Spinal cord (tissue), 10 donors: ENCODE measurements around the gene DCAF17. TPM values are rescaled to one million over a fixed set of nuclear protein-coding genes. Genes with fewer than 3 reads are reported as not detected.
A peak's percentile ranks its signal among the peaks of the same experiment; 100 is the strongest.
"Not testable (repeated sequence)": the region's sequence is repeated elsewhere in the genome, so short reads cannot be mapped to it uniquely, and the experiment has no call there.

ENCODE experiments used
- DNase-seq, 6 donors: peaks; one replicate each; pipeline versions ENCODE4 v3.0.0 to v3.0.0-alpha.2; 2013 to 2015; ENCODE audit warnings: low spot score in 6 of 6, low read depth in 4 of 6
- H3K27ac ChIP-seq: one replicate; pipeline ENCODE4 v1.5.1; 2013; ENCODE audit warnings: low read depth, low read length, control low read depth
- H3K27me3 ChIP-seq: one replicate; pipeline ENCODE4 v1.6.1; 2013; ENCODE audit warnings: low read length; ENCODE audit not compliant: control insufficient read depth, insufficient read depth
- H3K36me3 ChIP-seq: one replicate; pipeline ENCODE4 v1.6.1; 2013; ENCODE audit warnings: low read length; ENCODE audit not compliant: control insufficient read depth, insufficient read depth
- H3K4me1 ChIP-seq: one replicate; pipeline ENCODE4 v1.6.1; 2013; ENCODE audit warnings: low read length; ENCODE audit not compliant: control insufficient read depth, insufficient read depth
- H3K4me3 ChIP-seq: one replicate; pipeline ENCODE4 v1.5.1; 2013; ENCODE audit warnings: low read depth, low read length, control low read depth
- H3K9me3 ChIP-seq: one replicate; pipeline ENCODE4 v1.6.1; 2013; ENCODE audit warnings: low read length; ENCODE audit not compliant: control insufficient read depth, insufficient read depth
- WGBS: methylation state at CpG from one replicate; pipeline ENCODE4 v1.1.5; 2013; ENCODE audit warnings: missing lambda C conversion rate; ENCODE audit not compliant: insufficient coverage; 5-methylcytosine and 5-hydroxymethylcytosine counted together
- polyA plus RNA-seq, 2 donors: library from polyadenylated mRNA; unstranded; fragments of 120-200 nt; gene quantifications; one replicate each; pipeline ENCODE4 v1.2.1, GENCODE V29; 2013; ENCODE audit not compliant: insufficient read length in 2 of 2
- total RNA-seq, 2 donors: library from RNA; depleted of rRNA in 1 of 2; stranded (reverse); fragments of 120-200 nt in 1 of 2; fragments of >200 nt in 1 of 2; gene quantifications; one replicate each; pipeline versions ENCODE4 v1.2.3 to v1.2.4, GENCODE V29; 2013 to 2014
- donor health status: healthy.

Gene DCAF17
- total and polyA plus RNA-seq, 4 donors: 19.7 to 55.6 (median 26.8) TPM

DNA sequence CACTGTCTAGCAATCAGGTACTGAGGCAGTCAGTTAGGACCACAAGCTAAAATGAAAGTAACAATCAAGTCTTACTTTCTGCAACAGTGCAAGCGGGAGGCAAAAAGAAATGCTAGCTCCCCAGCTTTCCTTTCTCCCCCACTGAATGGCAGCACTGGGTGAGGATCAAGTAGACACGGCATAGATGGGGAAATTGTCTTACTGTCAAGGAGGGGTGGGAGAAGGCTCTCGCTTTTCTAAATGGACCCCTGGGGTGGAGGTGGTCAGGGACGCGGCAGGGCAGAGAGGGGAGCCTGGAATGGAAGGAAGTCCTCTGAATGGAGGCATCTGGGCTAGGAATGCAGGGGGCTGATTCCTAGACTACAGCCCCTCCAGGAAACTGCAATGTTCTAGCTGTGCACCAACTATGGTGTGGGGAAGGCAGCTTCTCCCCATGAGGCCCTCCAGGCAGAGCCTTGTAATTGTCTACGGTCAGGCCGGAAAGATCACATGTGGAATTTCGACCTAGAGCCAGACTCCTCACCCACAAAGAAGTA, 24.5 kb upstream of the DCAF17 start:
- DNase-seq: no peak
- no peak overlapping the region for H3K27ac ChIP-seq
- H3K27me3 ChIP-seq: no peaks in the 10 kb centered on the region
- peaks cover 3% of the 10 kb centered on the region for H3K4me1 ChIP-seq
- no peaks in the 10 kb centered on the region for H3K36me3 ChIP-seq
- H3K9me3 ChIP-seq: no peaks in the 10 kb centered on the region
- WGBS: 42% methylated on average over 2 of the region's 8 CpGs
- H3K4me3 ChIP-seq: peak overlapping the region; percentile 26

DNA sequence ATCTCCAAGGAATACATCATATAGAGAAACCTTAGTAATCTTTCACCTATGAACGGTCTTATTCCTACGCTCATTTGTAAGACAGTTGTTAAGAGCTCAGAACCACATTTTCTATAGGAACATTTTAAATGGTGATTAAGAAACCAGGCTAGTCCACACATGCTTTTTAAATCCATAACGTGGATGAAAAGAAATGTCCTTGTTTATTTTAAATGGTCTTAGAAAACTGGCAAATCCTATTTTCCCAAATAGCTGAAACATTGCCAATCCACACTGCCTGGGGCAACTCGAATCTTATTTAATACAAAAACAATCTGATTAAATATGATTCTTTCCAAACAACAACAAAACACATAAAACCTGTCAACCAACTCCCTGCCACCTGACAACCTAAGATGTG, 23.9 kb upstream of the DCAF17 start:
- WGBS: no CpG with 5 or more reads among the region's 4 CpGs
- Histone ChIP-seq H3K27ac (no peak overlapping the region), H3K4me3 (no peak overlapping the region), H3K27me3 (no peaks in the 10 kb centered on the region), H3K9me3 (no peaks in the 10 kb centered on the region), H3K4me1 (peaks cover 3% of the 10 kb centered on the region), H3K36me3 (no peaks in the 10 kb centered on the region)
- no peak for DNase-seq

DNA sequence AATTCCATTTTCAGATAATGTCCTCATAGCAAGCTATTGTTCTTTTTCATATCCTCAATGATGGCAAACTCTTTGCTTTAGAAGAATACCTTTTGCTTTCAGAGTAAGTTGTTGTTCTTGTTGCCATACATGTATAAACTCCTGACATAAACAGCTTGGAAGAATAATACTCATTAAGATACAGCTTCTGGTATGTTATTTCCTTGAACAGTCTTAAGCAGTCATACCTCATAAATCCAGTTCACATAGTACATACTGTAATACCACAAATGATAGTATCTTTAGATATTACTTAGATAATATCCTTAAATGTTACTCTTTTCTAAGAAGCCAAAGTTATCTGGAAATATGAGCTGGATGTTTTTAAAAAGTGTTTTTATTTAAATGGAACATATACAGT, 23.4 kb upstream of the DCAF17 start:
- H3K27ac ChIP-seq: no peak overlapping the region
- H3K4me3 ChIP-seq: no peak overlapping the region
- H3K4me1 ChIP-seq: peaks cover 3% of the 10 kb centered on the region
- H3K36me3 ChIP-seq: no peaks in the 10 kb centered on the region
- H3K9me3 ChIP-seq: no peaks in the 10 kb centered on the region
- DNase-seq: no peak
- no peaks in the 10 kb centered on the region for H3K27me3 ChIP-seq

DNA sequence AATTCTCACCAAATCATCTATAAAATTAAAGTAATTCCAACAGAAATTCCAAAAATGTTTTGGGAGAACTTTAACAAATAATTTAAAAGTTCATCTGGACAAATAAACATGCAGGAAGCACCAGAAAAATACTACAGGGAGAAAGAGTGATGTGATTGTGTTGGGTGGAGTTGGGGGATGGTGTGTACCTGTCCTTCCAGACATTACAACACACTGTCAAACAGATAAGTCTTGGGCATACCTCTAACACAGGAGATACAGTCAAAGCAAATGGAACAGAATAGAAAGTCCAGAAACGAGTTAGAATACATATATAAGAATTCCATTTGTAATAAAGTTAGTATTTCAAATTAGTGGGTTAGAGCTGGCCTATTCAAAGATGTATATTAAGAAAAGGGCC, 22.8 kb upstream of the DCAF17 start:
- H3K4me3 ChIP-seq: no peak overlapping the region
- no peaks in the 10 kb centered on the region for H3K27me3 ChIP-seq
- no peak for DNase-seq
- H3K9me3 ChIP-seq: no peaks in the 10 kb centered on the region
- no CpG with 5 or more reads among the region's 1 CpG for WGBS
- no peaks in the 10 kb centered on the region for H3K36me3 ChIP-seq
- H3K27ac ChIP-seq: no peak overlapping the region
- H3K4me1 ChIP-seq: peaks cover 3% of the 10 kb centered on the region

DNA sequence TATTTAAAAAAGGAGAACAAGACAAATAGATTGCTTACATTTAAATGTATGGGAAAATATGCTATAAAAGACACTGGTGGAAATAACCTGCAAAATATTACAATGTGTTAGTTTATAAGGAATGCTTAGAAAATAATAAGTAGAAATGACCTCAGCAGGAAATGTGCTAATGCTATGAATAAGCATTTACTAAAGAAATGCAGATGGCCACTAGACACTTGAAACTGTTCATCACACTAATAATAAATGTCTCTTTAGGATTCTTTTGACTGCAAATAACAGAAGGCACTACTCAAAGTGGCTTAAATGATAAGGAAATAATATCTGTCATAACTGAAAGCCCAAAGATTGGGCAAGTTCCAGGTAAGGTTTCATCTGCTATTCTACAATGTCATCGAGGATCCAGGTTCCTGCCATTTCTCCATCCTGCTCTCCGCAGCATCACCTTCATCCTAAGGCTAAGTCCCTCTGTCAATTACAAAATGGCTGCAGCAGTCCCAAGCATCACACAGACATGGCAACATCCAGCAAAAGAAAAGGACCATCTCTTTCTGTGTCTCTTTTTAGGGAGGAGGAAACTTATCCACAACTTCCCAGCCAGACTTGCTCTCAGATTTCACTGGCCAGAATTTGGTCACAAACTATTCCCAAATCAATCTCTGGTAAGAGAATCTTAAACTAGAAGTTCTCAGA, 22.1 kb upstream of the DCAF17 start:
- DNase-seq: no peak
- 100% methylated on average over 1 of the region's 2 CpGs for WGBS
- no peaks in the 10 kb centered on the region for H3K27me3 ChIP-seq
- H3K36me3 ChIP-seq: no peaks in the 10 kb centered on the region
- H3K4me1 ChIP-seq: peaks cover 3% of the 10 kb centered on the region
- no peak overlapping the region for H3K4me3 ChIP-seq
- no peaks in the 10 kb centered on the region for H3K9me3 ChIP-seq
- no peak overlapping the region for H3K27ac ChIP-seq

DNA sequence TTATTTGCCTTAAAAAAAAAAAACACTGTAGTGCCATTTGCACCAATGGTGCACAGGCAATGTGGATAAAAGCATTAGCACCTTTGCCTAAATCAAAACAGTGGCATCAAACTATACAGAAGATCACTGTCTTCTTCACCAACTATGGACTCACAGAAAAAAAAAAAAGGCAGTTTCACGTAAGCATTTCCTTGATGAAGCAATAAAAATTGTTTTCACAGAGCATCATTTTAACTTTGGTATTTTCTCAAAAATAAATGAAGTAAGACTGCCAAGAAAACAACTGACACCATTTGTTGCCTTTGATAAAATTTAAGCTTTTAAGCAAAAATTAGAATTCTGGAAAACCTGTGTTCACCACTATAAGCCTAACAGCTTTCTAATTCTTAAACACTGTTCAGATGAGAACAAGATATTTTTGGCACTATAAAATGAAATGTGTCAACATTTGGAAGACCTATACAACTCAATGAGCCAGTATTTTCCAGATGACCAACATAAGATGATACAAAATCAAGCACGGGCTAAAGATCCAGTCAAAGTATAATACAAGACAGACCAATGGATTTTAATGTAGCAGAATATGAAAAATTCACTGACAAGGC, 21.4 kb upstream of the DCAF17 start:
- no peaks in the 10 kb centered on the region for H3K36me3 ChIP-seq
- no CpG with 5 or more reads among the region's 2 CpGs for WGBS
- no peak overlapping the region for H3K4me3 ChIP-seq
- H3K4me1 ChIP-seq: peaks cover 3% of the 10 kb centered on the region
- no peaks in the 10 kb centered on the region for H3K9me3 ChIP-seq
- no peak overlapping the region for H3K27ac ChIP-seq
- peak in 1 of 6 donors; percentile 28 for DNase-seq
- no peaks in the 10 kb centered on the region for H3K27me3 ChIP-seq

DNA sequence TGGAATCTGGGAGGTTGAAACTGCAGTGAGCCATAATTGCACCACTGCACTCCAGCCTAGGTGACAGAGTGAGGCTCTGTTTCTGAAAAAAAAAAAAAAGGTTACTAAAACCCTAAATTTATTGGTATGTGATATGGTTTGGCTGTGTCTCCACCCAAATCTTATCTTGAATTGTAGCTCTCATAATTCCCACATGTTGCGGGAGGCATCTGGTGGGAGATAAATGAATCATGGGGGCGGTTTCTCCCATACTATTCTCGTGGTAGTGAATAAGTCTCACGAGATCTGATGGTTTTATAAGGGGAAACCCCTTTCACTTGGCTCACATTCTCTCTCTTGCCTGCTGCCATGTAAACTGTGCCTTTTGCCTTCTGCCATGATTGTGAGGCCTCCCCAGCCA, 19.4 kb upstream of the DCAF17 start:
- not testable (repeated sequence) for H3K4me1 ChIP-seq, H3K27me3 ChIP-seq, H3K27ac ChIP-seq, H3K36me3 ChIP-seq, H3K9me3 ChIP-seq, DNase-seq, H3K4me3 ChIP-seq
- no CpG with 5 or more reads among the region's 4 CpGs for WGBS

DNA sequence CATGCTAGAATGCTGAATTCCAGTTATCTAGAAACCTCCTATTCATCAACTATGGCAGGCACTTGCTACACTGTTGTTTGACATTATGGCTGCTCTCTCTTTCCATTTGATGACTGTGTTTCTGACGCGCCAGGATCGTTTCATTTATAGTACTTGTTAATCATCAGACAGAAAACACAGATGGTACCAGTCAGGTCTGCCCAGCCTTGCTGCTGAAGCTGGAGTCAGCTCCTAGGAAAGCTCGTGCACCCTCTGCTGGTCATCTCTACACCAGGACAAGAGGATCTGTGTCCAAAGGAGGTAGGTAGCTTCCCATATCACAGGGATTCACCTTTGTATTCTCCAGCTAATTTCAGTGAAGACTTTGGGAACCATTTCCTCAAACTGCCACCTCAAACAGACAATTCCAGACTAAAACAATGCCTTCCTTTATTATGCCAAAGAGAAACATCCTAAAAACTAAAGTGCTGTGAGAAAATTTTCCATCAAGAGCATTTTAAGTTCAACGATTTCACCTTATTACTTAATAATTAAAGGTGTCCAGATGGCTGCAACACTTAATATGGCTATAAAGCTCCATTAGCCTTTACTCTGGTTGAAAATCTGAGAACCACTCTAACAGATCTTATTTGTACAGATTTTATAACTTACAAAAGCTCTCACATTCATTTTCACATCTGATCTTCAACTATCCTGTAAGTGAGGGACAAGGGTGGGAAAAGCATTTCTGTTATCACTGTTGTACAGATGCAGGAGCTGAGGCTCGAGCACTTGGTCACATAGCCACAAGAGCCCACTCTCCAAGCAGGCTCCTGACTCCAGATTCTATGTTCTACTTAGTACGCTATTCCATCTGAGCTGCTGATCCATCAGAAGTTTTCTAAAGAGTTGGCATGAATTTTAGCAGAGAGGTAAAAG, 17.8 kb upstream of the DCAF17 start:
- no peak overlapping the region for H3K4me3 ChIP-seq
- 0% methylated on average over 3 of the region's 7 CpGs for WGBS

DNA sequence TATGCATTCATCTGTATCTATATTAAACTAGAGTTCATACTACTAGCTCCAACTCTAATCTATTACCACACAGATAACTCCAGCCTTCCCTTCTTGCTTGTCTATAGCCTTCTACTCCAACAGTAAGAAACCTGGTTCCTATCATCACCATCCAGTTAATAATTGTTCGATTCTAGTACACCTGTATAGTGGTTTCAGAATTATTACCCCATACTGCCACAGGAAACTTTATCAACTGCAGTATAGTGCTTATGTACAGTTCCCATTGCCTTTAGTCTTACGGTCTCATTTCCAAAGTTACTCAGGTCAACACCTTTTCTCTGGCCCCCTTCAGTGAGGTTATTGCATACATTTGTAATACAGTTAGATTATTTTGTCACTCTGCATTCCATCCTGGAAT, 14.7 kb upstream of the DCAF17 start:
- WGBS: 100% methylated on average over 2 of the region's 2 CpGs
- peaks cover 5% of the 10 kb centered on the region for H3K9me3 ChIP-seq
- no peak overlapping the region for H3K4me3 ChIP-seq
- no peak for DNase-seq
- H3K36me3 ChIP-seq: no peaks in the 10 kb centered on the region
- no peak overlapping the region for H3K27ac ChIP-seq
- H3K27me3 ChIP-seq: no peaks in the 10 kb centered on the region
- no peaks in the 10 kb centered on the region for H3K4me1 ChIP-seq

More for the DNA sequence above, 17.8 kb upstream of the DCAF17 start:
- peak; percentile 62 to 98 (median 80) for DNase-seq
- Histone ChIP-seq H3K27ac (no peak overlapping the region), H3K4me1 (no peaks in the 10 kb centered on the region), H3K9me3 (no peaks in the 10 kb centered on the region), H3K36me3 (no peaks in the 10 kb centered on the region), H3K27me3 (no peaks in the 10 kb centered on the region)
